Stimulated activated CD8-positive, alpha-beta memory T cell treated with anti-CD3 and anti-CD28 coated beads, Interleukin-4, amount 100 ng/mL, for 4 hours (primary cell): Measurements from ENCODE around the gene SRPK1.
"Not testable (repeated sequence)": the region's sequence is repeated elsewhere in the genome, so short reads cannot be mapped to it uniquely, and the experiment has no call there.

Experiments used
- DNase-seq, 2 donors: peaks; one replicate each; pipeline ENCODE4 v3.0.0-alpha.2; 2020; ENCODE audit warnings: low read depth in 2 of 2, low spot score in 1 of 2

Gene SRPK1

GRCh38 chr6:35931873-35932272 is 11.0 kb upstream of the SRPK1 start:
- not testable (repeated sequence) for DNase-seq

- no peak for DNase-seq
Measured at GRCh38 chr6:35931120-35931561, 10.2 kb upstream of the SRPK1 start.

- no peak for DNase-seq
Measured at GRCh38 chr6:35929601-35930000, 8.7 kb upstream of the SRPK1 start.

GRCh38 chr6:35926509-35927215 is 5.8 kb upstream of the SRPK1 start:
- DNase-seq = no peak

GRCh38 chr6:35925961-35926360 is 5.1 kb upstream of the SRPK1 start:
- DNase-seq = no peak

- DNase-seq = no peak
Measured at GRCh38 chr6:35924146-35924545, 3.2 kb upstream of the SRPK1 start.

- no peak for DNase-seq
Measured at GRCh38 chr6:35922139-35922554, 1.2 kb upstream of the SRPK1 start.

GRCh38 chr6:35919827-35920751 is 809 bp downstream of the SRPK1 start:
- peak; percentile 10 to 25 for DNase-seq

GRCh38 chr6:35919085-35919826 is 1.6 kb downstream of the SRPK1 start:
- DNase-seq = no peak

- not testable (repeated sequence) for DNase-seq
Measured at GRCh38 chr6:35916893-35917292, 4.0 kb downstream of the SRPK1 start.

GRCh38 chr6:35916056-35916455 is 4.8 kb downstream of the SRPK1 start:
- DNase-seq = no peak

GRCh38 chr6:35914536-35914935 is 6.4 kb downstream of the SRPK1 start:
- DNase-seq = no peak

GRCh38 chr6:35911871-35912653 is 8.8 kb downstream of the SRPK1 start:
- no peak for DNase-seq

GRCh38 chr6:35909571-35909970 is 11.3 kb downstream of the SRPK1 start:
- not testable (repeated sequence) for DNase-seq

GRCh38 chr6:35908753-35909401 is 12.0 kb downstream of the SRPK1 start:
- DNase-seq = not testable (repeated sequence)

GRCh38 chr6:35907750-35908149 is 13.1 kb downstream of the SRPK1 start:
- no peak for DNase-seq

- no peak for DNase-seq
Measured at GRCh38 chr6:35906499-35906846, 14.4 kb downstream of the SRPK1 start.

- DNase-seq = no peak
Measured at GRCh38 chr6:35905841-35906498, 14.9 kb downstream of the SRPK1 start.

GRCh38 chr6:35905141-35905785 is 15.6 kb downstream of the SRPK1 start:
- no peak for DNase-seq
